ENCODE results near the gene CHCT1. TPM values are rescaled to one million over a fixed set of nuclear protein-coding genes. Genes with fewer than 3 reads are reported as not detected.

Gene CHCT1
- polyA plus RNA-seq, 1 of the 3 experiments (the other 2 are of a cell fraction), result not detected

GRCh38 chr17:60392845-60393702, 29.2 kb upstream of the CHCT1 start:
- Histone ChIP-seq H4K20me1 (ENCODE audit: insufficient read depth) (peaks cover 19% of the 10 kb centered on the region), H3K9ac (peak overlapping the region; percentile 92), H3K4me1 (ENCODE audit: control insufficient read depth in 1 of 2, insufficient read depth in 2 of 2, low read depth in 1 of 2, low read length in 1 of 2) (peaks cover 12 to 15% of the 10 kb centered on the region in 2 experiments), H2AFZ (ENCODE audit: low read depth) (peak overlapping the region; percentile 87), H3K27ac (ENCODE audit: low read depth in 2 of 2, low read length in 1 of 2) (peak overlapping the region; percentile 98 to 99), H3K9me2 (no peaks in the 10 kb centered on the region), H3K79me2 (ENCODE audit: insufficient read depth) (peaks cover 36% of the 10 kb centered on the region), H3F3A (replicated peaks; ENCODE audit: insufficient read depth) (peaks cover 21% of the 10 kb centered on the region), H3K4me2 (peak overlapping the region; percentile 89), H3K4me3 (ENCODE audit: low read depth in 2 of 2, low read length in 1 of 2) (peak overlapping the region; percentile 65 to 86), H3K9me3 (no peaks in the 10 kb centered on the region), H3K36me3 (replicated peaks in 1 of 2; ENCODE audit: control insufficient read depth in 1 of 2, insufficient read depth in 2 of 2, low read length in 1 of 2) (no peaks in the 10 kb centered on the region), H3K27me3 (ENCODE audit: insufficient read depth) (no peaks in the 10 kb centered on the region)
- ChIA-PET POLR2A (interaction anchor here (1.3 kb wide), 2 partner anchors 66 to 162 kb away, joined by 3 to 5 read pairs; no protein-coding TSS in a partner anchor), CTCF (interaction anchor here (0.9 to 2.6 kb wide), 6 partner anchors 10 to 245 kb away, joined by 3 to 13 read pairs (median 3); no protein-coding TSS in a partner anchor)
- TF ChIP-seq POLR2AphosphoS5 (IDR thresholded peaks at IDR 0.05; ENCODE audit: low read depth, low read length), result peak; percentile 36
- TF ChIP-seq USF1 (IDR thresholded peaks at IDR 0.05; ENCODE audit: borderline replicate concordance, low read depth), result peak; percentile 73; the same call in 1 of the 2 replicates
- no peak for TF ChIP-seq FOXM1 (IDR thresholded peaks at IDR 0.05; ENCODE audit: low read depth)
- TF ChIP-seq TEAD4 (IDR thresholded peaks at IDR 0.05; ENCODE audit: borderline replicate concordance, insufficient read depth), result no peak
- TF ChIP-seq REST (IDR thresholded peaks at IDR 0.05; ENCODE audit: low read depth, low read length), result no peak
- no peak for TF ChIP-seq MAX (IDR thresholded peaks at IDR 0.05; ENCODE audit: low read depth)
- peak; percentile 3; the same call in 1 of the 2 replicates for TF ChIP-seq RAD21 (IDR thresholded peaks at IDR 0.05; ENCODE audit: low read length)
- TF ChIP-seq CTCF (IDR thresholded peaks at IDR 0.05), result no peak
- no peak; the same call in 1 of the 2 replicates for TF ChIP-seq TAF1 (IDR thresholded peaks at IDR 0.05; ENCODE audit: borderline replicate concordance, low read depth, low read length)
- peak; percentile 47; the same call in 1 of the 2 replicates for TF ChIP-seq NFIC (IDR thresholded peaks at IDR 0.05; ENCODE audit: borderline replicate concordance)
- TF ChIP-seq MXI1 (IDR thresholded peaks at IDR 0.05; ENCODE audit: low read depth, low read length), result peak; percentile 84
- WGBS (ENCODE audit: low lambda C conversion rate), result 23% methylated on average over 17 of the region's 17 CpGs
- peak; percentile 57 for DNase-seq
